Pancreas (tissue), 10 donors: ENCODE measurements around the gene DENND1B. TPM values are rescaled to one million over a fixed set of nuclear protein-coding genes. Genes with fewer than 3 reads are reported as not detected.

Experiments
- ATAC-seq, 4 donors: fragments of 200-7000 bp; cut with Tn5 transposase; one replicate each; pipeline versions ENCODE4 v1.8.0 to v1.9.1; 2020; ENCODE audit warnings: mild to moderate bottlenecking in 4 of 4, moderate library complexity in 4 of 4
- DNase-seq, 6 donors: peaks; one replicate each; pipeline ENCODE4 v3.0.0-alpha.2; 2020
- FAIRE-seq: peaks from 2 replicates; lab custom pipeline; 2012; peaks lifted over from hg19 to GRCh38; lab: Jason Lieb, UNC
- H3K27ac ChIP-seq, 4 donors: fragments of 200-600 bp; sonication (generic); 1 replicate in 3 of 4; 2 replicates in 1 of 4; pipeline versions ENCODE4 v1.5.0 to v1.8.0; 2020
- H3K27me3 ChIP-seq, 4 donors: fragments of 200-600 bp; one replicate each; pipeline ENCODE4 v1.8.0; 2021
- H3K36me3 ChIP-seq, 3 donors: fragments of 200-600 bp; sonication (generic) in 1 of 3; one replicate each; pipeline versions ENCODE4 v1.5.0 to v1.8.0; 2020 to 2021
- H3K4me1 ChIP-seq, 3 donors: fragments of 200-600 bp; one replicate each; pipeline ENCODE4 v1.8.0; 2021
- H3K4me3 ChIP-seq, 4 donors: fragments of 200-600 bp; sonication (generic) in 2 of 4; one replicate each; pipeline versions ENCODE4 v1.5.0 to v1.8.0; 2020 to 2021
- H3K9me3 ChIP-seq, 4 donors: fragments of 200-600 bp; one replicate each; pipeline ENCODE4 v1.8.0; 2021
- CTCF ChIP-seq, 4 donors: fragments of 200-600 bp; sonication (generic) in 3 of 4; IDR thresholded peaks; one replicate each; pipeline versions ENCODE4 v1.5.0 to v1.8.0; 2021; ENCODE audit warnings: antibody characterized with exemption in 4 of 4
- WGBS, 2 donors: extraction: QIAGEN DNeasy Blood & Tissue Kit; methylation state at CpG; one replicate each; pipeline ENCODE4 v1.1.7; 2013; 5-methylcytosine and 5-hydroxymethylcytosine counted together
- intact Hi-C, 3 donors: fragments of 100-400 bp; cut with DNase I; formaldehyde crosslinking; loops; one replicate each; pipeline versions ENCODE4 v1.11.1 to v1.14.2; 2022
- polyA plus RNA-seq, 2 donors: library from polyadenylated mRNA; stranded (reverse); fragments of 200-250 nt; gene quantifications; one replicate each; pipeline ENCODE4 v1.2.3, GENCODE V29; 2013
- total RNA-seq, 6 donors: library from RNA; stranded (reverse); fragmentation: NEBNext Ultra II Directional in 4 of 6; extraction: Animal tissue kit (Norgen Biotek cat#: 25700) in 4 of 6; gene quantifications; one replicate each; pipeline versions ENCODE4 v1.2.1 to v1.2.4, GENCODE V29; 2021 to 2023
- donor health status: healthy with polysubstance abuse.
- donor health status: DM: no; HTN: no; CAD: no; lungs with moderate emphysema.
- donor health status: DM: no; HTN: no; CAD: no.
- donor health status: control.
- donor health status: control.
- donor health status: Bipolar disorder and iron deficiency.
- donor health status: DM: yes; HTN: yes; CAD: no.
- donor health status: DM: no; HTN: no; CAD: no.
- donor health status: DM: no; HTN: no; CAD: no.
- donor health status: DM: yes; HTN: yes; CAD: no.

Gene DENND1B
- total and polyA plus RNA-seq, 8 donors, result 3.1 to 16.8 (median 11.1) TPM

- H3K4me1 ChIP-seq, result peaks cover 0 to 15% (median 8%) of the 10 kb centered on the region in 3 donors
- no peak for FAIRE-seq
Measured at GRCh38 chr1:197779921-197780320, 4.6 kb upstream of the DENND1B start.

GRCh38 chr1:197778366-197778945 is 3.2 kb upstream of the DENND1B start:
- H3K4me1 ChIP-seq, result peaks cover 0 to 14% (median 8%) of the 10 kb centered on the region in 3 donors
- FAIRE-seq (no peak), DNase-seq (no peak), ATAC-seq (no peak)
- no peaks in the 10 kb centered on the region for H3K9me3 ChIP-seq
- WGBS, 2 donors, result 88 to 90% methylated on average over 4 of the region's 4 CpGs
- no peak overlapping the region for H3K4me3 ChIP-seq
- intact Hi-C loops, result no loop called here
- no peak for TF ChIP-seq CTCF (IDR thresholded peaks at IDR 0.05)
- no peaks in the 10 kb centered on the region for H3K36me3 ChIP-seq
- no peak overlapping the region for H3K27ac ChIP-seq
- no peaks in the 10 kb centered on the region for H3K27me3 ChIP-seq

More at GRCh38 chr1:197779921-197780320, 4.6 kb upstream of the DENND1B start:
- no peak overlapping the region for H3K4me3 ChIP-seq
- no peaks in the 10 kb centered on the region for H3K9me3 ChIP-seq
- no peak for ATAC-seq
- no peaks in the 10 kb centered on the region for H3K27me3 ChIP-seq
- no peak for DNase-seq
- TF ChIP-seq CTCF (IDR thresholded peaks at IDR 0.05), result no peak
- no peak overlapping the region for H3K27ac ChIP-seq
- intact Hi-C loops, result no loop called here
- no peaks in the 10 kb centered on the region for H3K36me3 ChIP-seq

GRCh38 chr1:197776351-197777105 is 1.2 kb upstream of the DENND1B start:
- no peak for TF ChIP-seq CTCF (IDR thresholded peaks at IDR 0.05)
- Histone ChIP-seq H3K4me1 (peaks cover 10 to 30% (median 20%) of the 10 kb centered on the region in 3 donors), H3K27ac (peak overlapping the region; percentile 88 to 96 (median 96)), H3K4me3 (no peak overlapping the region), H3K36me3 (no peaks in the 10 kb centered on the region), H3K27me3 (no peaks in the 10 kb centered on the region), H3K9me3 (no peaks in the 10 kb centered on the region)
- FAIRE-seq (no peak), DNase-seq (no peak), ATAC-seq (no peak)
- intact Hi-C loops, result no loop called here
- WGBS, 2 donors, result 85% methylated on average over 3 of the region's 3 CpGs

GRCh38 chr1:197774466-197775281 is 606 bp downstream of the DENND1B start:
- peak overlapping the region; percentile 76 to 92 (median 82) for H3K4me3 ChIP-seq
- peaks cover 10 to 40% (median 31%) of the 10 kb centered on the region in 3 donors for H3K4me1 ChIP-seq
- ATAC-seq (peak; percentile 59 to 76 (median 64)), FAIRE-seq (no peak), DNase-seq (peak; percentile 47 to 82 (median 65))
- no peaks in the 10 kb centered on the region for H3K36me3 ChIP-seq
- intact Hi-C loops, result no loop called here
- no peaks in the 10 kb centered on the region for H3K9me3 ChIP-seq
- H3K27me3 ChIP-seq, result no peaks in the 10 kb centered on the region
- peak overlapping the region; percentile 88 to 96 (median 96) for H3K27ac ChIP-seq
- 0% methylated on average over 33 to 71 of the region's 71 CpGs for WGBS, 2 donors
- TF ChIP-seq CTCF (IDR thresholded peaks at IDR 0.05), result no peak
